HG03354 (cell line): ENCODE results near the gene SLX4IP.

Source experiments
- ATAC-seq: cut with Tn5 transposase; IDR thresholded peaks from one replicate; pipeline ENCODE4 v1.9.1; 2021; ENCODE audit warnings: mild to moderate bottlenecking; ENCODE audit not compliant: unreplicated experiment, poor library complexity, severe bottlenecking

The SLX4IP gene

DNA sequence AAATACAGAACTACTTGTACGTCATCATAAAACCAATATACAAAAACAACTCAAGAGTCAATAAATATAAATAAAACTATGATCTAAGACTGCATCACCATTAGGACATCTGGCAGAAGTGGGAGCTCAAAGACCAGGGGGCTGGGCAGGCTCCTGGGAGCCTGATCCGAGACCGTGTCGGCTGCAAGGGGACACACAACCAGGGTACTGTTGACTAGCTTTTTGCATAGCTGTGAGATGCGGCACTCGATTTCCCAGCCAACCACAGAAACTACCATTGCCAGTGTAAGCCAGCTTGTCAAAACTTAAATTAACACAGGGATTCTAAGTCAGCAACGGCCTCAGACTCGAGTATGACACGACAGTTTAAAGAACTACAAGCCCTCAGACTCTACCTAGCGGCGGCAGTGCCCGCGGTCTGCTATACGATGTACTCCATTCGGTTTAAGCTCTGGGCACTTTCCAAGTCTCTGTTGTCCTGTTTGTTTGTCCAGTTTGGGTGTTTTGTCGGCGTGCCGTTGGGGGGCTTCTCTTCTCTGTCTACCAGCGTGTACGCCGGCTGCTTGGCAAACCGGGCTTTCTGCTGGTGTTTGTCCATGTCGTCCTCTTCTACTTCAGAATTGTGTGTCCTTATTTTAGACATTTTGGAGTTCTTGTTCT is 204.1 kb downstream of the SLX4IP start:
- ATAC-seq, result no peak

GRCh38 chr20:10639737-10640556 is 204.8 kb downstream of the SLX4IP start:
- no peak for ATAC-seq

DNA sequence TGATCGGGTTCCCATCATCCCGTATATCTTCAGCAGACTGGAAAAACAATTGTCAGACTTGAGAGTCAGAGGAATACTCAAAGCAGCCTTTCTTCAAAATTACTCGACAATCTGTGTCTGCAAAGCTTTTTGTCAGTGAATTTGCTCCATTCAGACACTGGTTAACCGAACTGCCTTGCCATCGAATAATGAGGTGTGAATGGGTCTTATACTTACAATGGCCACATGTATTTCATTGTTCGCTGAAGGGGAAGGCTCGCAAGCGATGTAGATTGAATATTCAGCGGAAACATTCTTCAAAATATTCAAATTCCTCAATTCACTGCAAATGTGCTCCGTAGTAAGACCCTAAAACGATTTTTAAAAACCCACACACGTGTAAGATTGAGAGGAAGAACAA is 205.8 kb downstream of the SLX4IP start:
- ATAC-seq, result no peak

DNA sequence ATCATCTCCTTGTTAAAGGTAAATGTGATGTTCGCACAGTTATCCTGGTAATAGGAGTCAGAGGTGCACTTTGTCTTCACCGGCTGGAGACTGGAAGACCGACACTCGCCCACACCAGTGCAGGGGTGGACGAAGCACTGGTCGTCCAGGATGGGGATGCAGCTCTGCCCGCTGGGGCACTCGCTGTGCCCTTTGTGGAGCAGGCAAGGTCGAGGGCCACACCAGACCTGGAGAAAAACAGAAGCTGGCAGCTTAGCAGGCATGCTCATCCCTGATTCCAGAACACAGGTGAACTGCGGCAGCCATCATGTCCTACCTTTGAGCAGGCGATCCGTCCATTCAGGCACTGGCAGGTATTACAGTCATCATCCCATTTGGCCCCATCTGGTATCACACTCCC is 206.4 kb downstream of the SLX4IP start:
- ATAC-seq, result no peak

DNA sequence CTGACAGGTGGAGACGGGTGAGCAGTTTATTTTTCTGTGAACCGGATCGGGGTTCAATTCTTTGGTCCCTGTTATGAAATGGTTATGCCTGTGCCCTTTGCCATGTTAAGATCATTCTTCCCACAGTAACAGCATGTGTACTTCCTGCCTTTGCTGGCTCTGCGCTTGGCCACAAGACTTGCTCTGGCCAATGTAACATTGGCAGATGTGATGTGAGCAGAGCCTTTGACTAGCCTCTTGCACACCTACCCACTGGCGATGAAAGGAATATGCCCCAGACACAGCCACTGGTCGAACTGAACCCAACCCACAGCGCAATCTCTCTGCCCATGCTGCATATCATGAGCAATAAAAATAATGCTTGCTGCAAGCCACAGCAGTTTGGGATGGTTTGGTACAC is 206.8 kb downstream of the SLX4IP start:
- ATAC-seq, result no peak

GRCh38 chr20:10642856-10643559 is 207.9 kb downstream of the SLX4IP start:
- no peak for ATAC-seq

DNA sequence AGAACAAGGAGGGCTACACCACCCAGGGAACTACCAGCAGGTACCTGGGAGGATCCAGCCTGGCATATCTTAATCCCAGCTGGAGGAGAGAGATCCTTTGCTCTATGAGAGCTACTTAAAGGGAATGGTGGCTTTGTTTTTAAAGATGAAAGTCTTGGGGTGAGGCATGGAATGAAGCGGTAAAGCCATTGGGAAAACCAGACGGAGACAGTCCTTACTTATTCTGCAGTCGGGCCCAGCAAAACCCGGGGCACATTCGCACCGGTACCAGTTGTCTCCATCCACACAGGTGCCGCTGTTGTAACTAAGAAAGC is 208.4 kb downstream of the SLX4IP start:
- ATAC-seq, result no peak

- ATAC-seq, result peak; percentile 56
Measured at GRCh38 chr20:10644458-10645204, 209.5 kb downstream of the SLX4IP start.

DNA sequence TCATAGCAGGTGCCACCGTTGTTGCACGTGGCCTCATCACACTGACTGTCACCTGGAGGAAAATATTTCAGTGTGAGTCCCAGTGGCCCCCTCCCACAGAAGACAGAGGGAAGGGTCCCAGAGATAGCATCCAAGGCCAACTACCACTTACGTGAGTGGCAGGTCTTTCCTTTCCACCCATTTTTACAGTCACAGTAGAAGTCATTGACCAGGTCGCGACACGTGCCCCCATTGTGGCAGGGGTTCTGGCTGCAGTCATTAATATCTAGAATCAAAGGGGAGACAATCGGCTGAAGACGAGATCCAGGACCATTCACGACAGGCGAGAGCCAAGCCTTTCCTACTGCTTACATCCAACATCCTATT is 210.1 kb downstream of the SLX4IP start:
- ATAC-seq, result no peak

GRCh38 chr20:10646006-10646405 is 210.9 kb downstream of the SLX4IP start:
- ATAC-seq, result no peak

- no peak for ATAC-seq
Measured at GRCh38 chr20:10646886-10647420, 211.8 kb downstream of the SLX4IP start.

DNA sequence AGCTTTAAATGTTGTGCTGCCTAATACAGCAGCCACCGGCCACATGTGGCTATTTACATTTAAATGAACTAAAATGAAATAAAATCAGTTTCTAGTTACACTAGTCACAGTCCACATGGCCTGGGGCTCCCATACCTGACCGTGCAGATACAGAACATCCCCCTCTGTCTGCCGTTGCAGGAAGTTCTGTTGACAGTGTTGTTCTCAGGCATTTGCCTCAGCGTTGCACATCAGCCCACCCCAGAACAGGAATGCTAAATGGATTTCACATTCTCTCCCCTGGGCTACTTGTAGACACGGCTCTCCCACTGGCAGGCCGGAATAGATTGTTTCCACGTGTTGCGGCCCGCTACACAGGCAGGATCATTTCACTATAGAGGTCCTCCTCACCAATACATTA is 212.4 kb downstream of the SLX4IP start:
- ATAC-seq, result peak; percentile 46

GRCh38 chr20:10647909-10648308 is 212.8 kb downstream of the SLX4IP start:
- no peak for ATAC-seq

- ATAC-seq, result no peak
Measured at GRCh38 chr20:10648651-10649050, 213.5 kb downstream of the SLX4IP start.

- no peak for ATAC-seq
Measured at GRCh38 chr20:10649080-10649796, 214.1 kb downstream of the SLX4IP start.

GRCh38 chr20:10649797-10650160 is 214.7 kb downstream of the SLX4IP start:
- no peak for ATAC-seq

DNA sequence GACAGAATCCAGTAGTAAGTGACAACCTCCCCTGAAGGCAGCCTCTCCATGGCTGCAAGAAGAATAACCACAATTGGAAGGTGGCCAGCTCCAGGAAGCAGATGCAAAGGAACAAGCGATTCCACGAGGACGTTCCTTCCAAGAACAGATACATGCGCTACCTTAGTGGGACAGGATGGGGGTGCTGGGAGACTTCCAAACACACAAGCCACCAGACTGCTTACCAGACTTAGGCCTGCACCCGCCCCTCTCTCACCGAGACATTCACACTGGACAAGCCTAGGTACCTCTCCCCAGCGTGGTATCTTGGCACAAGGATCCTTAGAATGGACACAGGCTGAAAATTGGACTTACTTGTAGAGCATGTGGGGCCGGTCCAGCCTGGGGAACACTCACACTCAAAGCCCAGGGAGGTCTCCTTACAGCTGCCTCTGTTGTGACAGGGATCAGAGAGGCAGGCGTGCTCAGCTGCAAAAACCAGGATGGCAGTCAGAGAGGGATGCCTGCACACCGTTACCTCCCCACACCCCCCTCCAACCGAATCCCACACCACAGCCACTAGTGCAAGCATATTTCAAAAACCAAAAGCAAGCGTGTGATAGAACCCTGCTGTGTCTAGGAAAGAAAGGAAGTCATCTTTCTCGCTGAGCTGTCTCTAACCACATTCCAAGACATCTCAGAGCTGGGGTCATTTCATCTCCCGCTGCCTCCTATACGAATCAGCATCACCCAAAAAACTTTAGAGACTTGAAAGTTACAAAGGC is 216.3 kb downstream of the SLX4IP start:
- no peak for ATAC-seq

DNA sequence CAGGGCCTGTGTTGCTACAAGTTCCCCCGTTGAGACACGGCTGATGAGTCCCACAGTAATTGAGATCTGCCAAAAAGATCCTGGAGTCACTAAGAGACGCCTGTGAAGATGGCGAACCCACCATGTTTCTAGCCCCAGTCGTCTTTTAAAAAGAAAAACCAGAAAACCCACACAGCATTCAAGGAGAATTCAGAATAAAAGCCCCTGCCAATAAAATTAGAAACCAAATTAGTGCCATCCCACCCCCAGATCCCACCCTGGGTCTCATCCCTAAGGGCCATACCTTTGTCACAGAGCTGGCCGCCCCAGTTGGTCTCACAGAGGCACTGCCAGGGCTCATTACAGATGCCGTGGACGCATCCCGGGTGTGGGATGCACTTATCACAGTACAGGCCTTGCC is 217.1 kb downstream of the SLX4IP start:
- ATAC-seq, result no peak
